Measurements from ENCODE around the gene FOXA1.
A peak's percentile ranks its signal among the peaks of the same experiment; 100 is the strongest.

Gene FOXA1

GRCh38 chr14:37592482-37593408 is 2.3 kb downstream of the FOXA1 start:
- TF ChIP-seq ZFX (IDR thresholded peaks at IDR 0.05; ENCODE audit: borderline replicate concordance) = no peak
- no peak for TF ChIP-seq CTCF (IDR thresholded peaks at IDR 0.05)
- H3K27ac ChIP-seq = peak overlapping the region; percentile 100

- H3K27ac ChIP-seq = peak overlapping the region; percentile 100
- no peak; the same call in 1 of the 2 replicates for TF ChIP-seq CTCF (IDR thresholded peaks at IDR 0.05)
- TF ChIP-seq ZFX (IDR thresholded peaks at IDR 0.05; ENCODE audit: borderline replicate concordance) = no peak
Measured at GRCh38 chr14:37591941-37592481, 3.0 kb downstream of the FOXA1 start.

- no peak for TF ChIP-seq ZFX (IDR thresholded peaks at IDR 0.05; ENCODE audit: borderline replicate concordance)
- peak; percentile 28; the same call in 1 of the 2 replicates for TF ChIP-seq CTCF (IDR thresholded peaks at IDR 0.05)
- H3K27ac ChIP-seq = peak overlapping the region; percentile 100
Measured at GRCh38 chr14:37591311-37591940, 3.6 kb downstream of the FOXA1 start.

GRCh38 chr14:37590428-37591139 is 4.5 kb downstream of the FOXA1 start:
- peak overlapping the region; percentile 100 for H3K27ac ChIP-seq
- no peak for TF ChIP-seq ZFX (IDR thresholded peaks at IDR 0.05; ENCODE audit: borderline replicate concordance)
- TF ChIP-seq CTCF (IDR thresholded peaks at IDR 0.05) = no peak

- TF ChIP-seq CTCF (IDR thresholded peaks at IDR 0.05) = no peak
- TF ChIP-seq ZFX (IDR thresholded peaks at IDR 0.05; ENCODE audit: borderline replicate concordance) = no peak
- peak overlapping the region; percentile 100 for H3K27ac ChIP-seq
Measured at GRCh38 chr14:37589715-37590427, 5.2 kb downstream of the FOXA1 start.

GRCh38 chr14:37588956-37589714 is 5.9 kb downstream of the FOXA1 start:
- H3K27ac ChIP-seq = peak overlapping the region; percentile 100
- no peak for TF ChIP-seq CTCF (IDR thresholded peaks at IDR 0.05)
- TF ChIP-seq ZFX (IDR thresholded peaks at IDR 0.05; ENCODE audit: borderline replicate concordance) = no peak

Measured in 22Rv1 (cell line).